GM06990 (cell line): ENCODE measurements around the gene RNF214.
"Not testable (repeated sequence)": the region's sequence is repeated elsewhere in the genome, so short reads cannot be mapped to it uniquely, and the experiment has no call there.

Source experiments
- DNase-seq: peaks from one replicate; pipeline ENCODE4 v3.0.0-alpha.2; 2011; ENCODE audit not compliant: insufficient read length; ENCODE audit errors: extremely low read depth
- H3K27me3 ChIP-seq: replicated peaks from 2 replicates; pipeline ENCODE4 v1.6.0; 2011; ENCODE audit warnings: low read length; ENCODE audit not compliant: control insufficient read depth, insufficient read depth
- H3K36me3 ChIP-seq: 2 replicates; pipeline ENCODE4 v1.5.1; 2011; ENCODE audit warnings: low read length; ENCODE audit not compliant: control insufficient read depth, insufficient read depth
- H3K4me3 ChIP-seq: replicated peaks from 2 replicates; pipeline ENCODE4 v1.5.1; 2011; ENCODE audit warnings: low read depth, mild to moderate bottlenecking, control low read depth, low read length
- TF ChIP-seq, protein P1 (sequence below): IDR thresholded peaks from 2 replicates; pipeline ENCODE4 v1.5.1; 2011; ENCODE audit warnings: low read length, control low read depth, mild to moderate bottlenecking, inconsistent platforms; ENCODE audit not compliant: insufficient read depth, poor library complexity, severe bottlenecking

RNF214 gene

DNA sequence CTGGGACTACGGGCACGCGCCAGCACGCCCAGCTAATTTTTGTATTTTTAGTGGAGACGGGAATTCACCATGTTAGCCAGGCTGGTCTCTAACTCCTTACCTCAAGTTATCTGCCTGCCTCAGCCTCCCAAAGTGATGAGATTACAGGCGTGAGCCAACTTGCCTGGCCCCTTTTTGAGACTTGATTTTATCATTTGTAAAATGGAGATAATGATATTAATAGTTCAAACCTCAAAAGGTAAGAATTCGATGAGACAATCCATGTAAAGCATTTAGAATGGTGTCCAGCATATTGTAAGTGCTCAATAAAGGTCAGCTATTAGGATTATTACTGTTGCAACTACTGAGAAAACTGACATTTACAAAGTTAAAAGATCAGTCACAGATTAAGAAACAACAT, 86.3 kb downstream of the RNF214 start:
- H3K4me3 ChIP-seq: no peak overlapping the region
- TF ChIP-seq, protein P1, sequence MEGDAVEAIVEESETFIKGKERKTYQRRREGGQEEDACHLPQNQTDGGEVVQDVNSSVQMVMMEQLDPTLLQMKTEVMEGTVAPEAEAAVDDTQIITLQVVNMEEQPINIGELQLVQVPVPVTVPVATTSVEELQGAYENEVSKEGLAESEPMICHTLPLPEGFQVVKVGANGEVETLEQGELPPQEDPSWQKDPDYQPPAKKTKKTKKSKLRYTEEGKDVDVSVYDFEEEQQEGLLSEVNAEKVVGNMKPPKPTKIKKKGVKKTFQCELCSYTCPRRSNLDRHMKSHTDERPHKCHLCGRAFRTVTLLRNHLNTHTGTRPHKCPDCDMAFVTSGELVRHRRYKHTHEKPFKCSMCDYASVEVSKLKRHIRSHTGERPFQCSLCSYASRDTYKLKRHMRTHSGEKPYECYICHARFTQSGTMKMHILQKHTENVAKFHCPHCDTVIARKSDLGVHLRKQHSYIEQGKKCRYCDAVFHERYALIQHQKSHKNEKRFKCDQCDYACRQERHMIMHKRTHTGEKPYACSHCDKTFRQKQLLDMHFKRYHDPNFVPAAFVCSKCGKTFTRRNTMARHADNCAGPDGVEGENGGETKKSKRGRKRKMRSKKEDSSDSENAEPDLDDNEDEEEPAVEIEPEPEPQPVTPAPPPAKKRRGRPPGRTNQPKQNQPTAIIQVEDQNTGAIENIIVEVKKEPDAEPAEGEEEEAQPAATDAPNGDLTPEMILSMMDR: no peak
- no peaks in the 10 kb centered on the region for H3K36me3 ChIP-seq
- peaks cover 3% of the 10 kb centered on the region for H3K27me3 ChIP-seq
- DNase-seq: no peak

DNA sequence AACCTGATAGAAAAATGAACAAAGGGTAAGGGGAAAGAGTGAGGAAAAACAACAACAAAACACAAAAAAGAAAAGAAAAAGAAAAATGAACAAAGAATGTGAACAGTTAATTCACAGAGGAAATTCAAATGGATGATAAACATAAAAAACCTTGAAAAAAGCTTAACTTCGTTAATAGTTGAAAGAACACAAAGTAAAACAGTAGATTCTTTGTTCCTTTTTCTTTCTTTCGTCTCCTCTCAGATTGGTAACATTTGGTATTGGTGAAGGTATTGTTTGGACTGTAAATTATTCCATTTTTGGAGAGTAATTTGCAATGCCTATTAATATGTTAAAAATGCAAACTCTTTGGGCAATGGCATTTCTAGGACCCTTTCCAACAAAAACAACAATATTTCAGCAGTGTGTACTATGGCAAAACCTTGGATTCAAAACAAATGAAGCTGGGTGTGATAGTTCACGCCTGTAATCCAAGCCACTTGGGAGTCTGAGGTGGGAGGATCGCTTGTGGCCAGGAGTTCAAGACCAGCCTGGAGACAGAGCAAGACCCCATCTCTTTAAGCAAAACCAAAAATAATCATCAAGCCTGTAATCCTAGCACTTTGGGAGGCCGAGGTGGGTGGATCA, 86.9 kb downstream of the RNF214 start:
- Histone ChIP-seq H3K36me3 (no peaks in the 10 kb centered on the region), H3K4me3 (no peak overlapping the region), H3K27me3 (peaks cover 3% of the 10 kb centered on the region)
- TF ChIP-seq, protein P1: no peak
- DNase-seq: no peak

DNA sequence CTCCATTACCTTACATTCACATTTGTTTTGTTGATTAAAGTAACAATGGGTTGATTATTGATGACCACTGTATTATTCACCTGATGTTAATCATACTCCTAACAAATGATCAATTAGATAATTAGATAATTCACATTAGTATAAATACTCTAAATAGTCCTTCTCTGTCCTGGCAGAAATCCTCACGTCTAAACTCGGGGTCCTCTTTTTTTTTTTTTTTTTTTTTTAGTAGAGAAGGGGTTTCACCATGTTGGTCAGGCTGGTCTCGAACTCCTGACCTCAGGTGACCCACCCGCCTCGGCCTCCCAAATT, 94.7 kb downstream of the RNF214 start:
- peak overlapping the region; percentile 78 for H3K4me3 ChIP-seq
- H3K36me3 ChIP-seq, H3K27me3 ChIP-seq, DNase-seq: not testable (repeated sequence)

- no peaks in the 10 kb centered on the region for H3K27me3 ChIP-seq
- TF ChIP-seq, protein P1: no peak
- DNase-seq: peak; percentile 95
- H3K4me3 ChIP-seq: peak within 1 kb of the TSS; percentile 78
- H3K36me3 ChIP-seq: no peaks in the 10 kb centered on the region
Observed at GRCh38 chr11:117327567-117328374, 95.3 kb downstream of the RNF214 start, which contains the start of gene CEP164. TSS of gene CEP164 (plus strand) at chr11:117327854. CDS start at chr11:117338587, 10,733 bp downstream.

GRCh38 chr11:117328375-117329010, 96.0 kb downstream of the RNF214 start:
- TF ChIP-seq, protein P1: no peak
- Histone ChIP-seq H3K36me3 (no peaks in the 10 kb centered on the region), H3K27me3 (no peaks in the 10 kb centered on the region), H3K4me3 (peak overlapping the region; percentile 78)
- DNase-seq: no peak

- H3K36me3 ChIP-seq: no peaks in the 10 kb centered on the region; the same call in none of the 2 replicates
- no peaks in the 10 kb centered on the region for H3K27me3 ChIP-seq
- TF ChIP-seq, protein P1: no peak
- DNase-seq: no peak
- no peak overlapping the region for H3K4me3 ChIP-seq
Observed at GRCh38 chr11:117332843-117333242, 100.4 kb downstream of the RNF214 start.
